ENCODE data around the gene THAP11.

The THAP11 gene

GRCh38 chr16:67892375-67892774 is 50.3 kb downstream of the THAP11 start:
- no peak for DNase-seq (ENCODE audit: insufficient read length, low spot score)
- FAIRE-seq = no peak
- TF ChIP-seq CTCF (IDR thresholded peaks at IDR 0.05; ENCODE audit: insufficient read depth, missing control alignments) = no peak

- FAIRE-seq (no peak), DNase-seq (ENCODE audit: insufficient read length, low spot score) (peak; percentile 89)
- TF ChIP-seq CTCF (IDR thresholded peaks at IDR 0.05; ENCODE audit: insufficient read depth, missing control alignments) = no peak
Measured at GRCh38 chr16:67892899-67893742, 51.0 kb downstream of the THAP11 start, which contains the start of gene PSKH1. PSKH1 (plus strand) TSS chr16:67893254; CDS start chr16:67908750, 15,496 bp downstream.
